HG02763 (cell line): Measurements from ENCODE around the gene SLCO1B3.

Experiments used
- ATAC-seq: cut with Tn5 transposase; IDR thresholded peaks from one replicate; pipeline ENCODE4 v1.9.1; 2021; ENCODE audit warnings: mild to moderate bottlenecking, moderate library complexity; ENCODE audit not compliant: unreplicated experiment

SLCO1B3 gene

GRCh38 chr12:20868277-20868676, 57.8 kb downstream of the SLCO1B3 start:
- ATAC-seq: no peak

GRCh38 chr12:20883288-20883687, 72.8 kb downstream of the SLCO1B3 start:
- ATAC-seq: no peak

DNA sequence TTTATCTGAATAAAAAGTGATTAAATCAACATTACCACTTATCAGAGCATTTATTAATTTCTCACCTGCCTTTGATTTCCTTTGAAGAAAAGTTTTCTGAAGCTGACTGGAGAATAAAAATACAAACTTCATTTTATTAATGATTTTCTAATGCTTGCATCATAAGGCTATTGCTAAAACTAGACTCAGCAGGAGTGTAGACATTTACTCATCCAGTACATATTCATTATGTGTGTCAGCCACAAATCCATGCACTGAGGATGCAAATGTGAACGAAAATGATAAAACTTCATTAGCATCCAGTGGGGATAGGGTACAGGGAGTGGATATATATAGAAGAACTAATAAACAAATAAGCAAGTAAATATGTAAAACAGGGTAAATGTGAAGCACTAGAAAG, 74.6 kb downstream of the SLCO1B3 start:
- ATAC-seq: no peak

GRCh38 chr12:20885552-20885951, 75.0 kb downstream of the SLCO1B3 start:
- no peak for ATAC-seq

DNA sequence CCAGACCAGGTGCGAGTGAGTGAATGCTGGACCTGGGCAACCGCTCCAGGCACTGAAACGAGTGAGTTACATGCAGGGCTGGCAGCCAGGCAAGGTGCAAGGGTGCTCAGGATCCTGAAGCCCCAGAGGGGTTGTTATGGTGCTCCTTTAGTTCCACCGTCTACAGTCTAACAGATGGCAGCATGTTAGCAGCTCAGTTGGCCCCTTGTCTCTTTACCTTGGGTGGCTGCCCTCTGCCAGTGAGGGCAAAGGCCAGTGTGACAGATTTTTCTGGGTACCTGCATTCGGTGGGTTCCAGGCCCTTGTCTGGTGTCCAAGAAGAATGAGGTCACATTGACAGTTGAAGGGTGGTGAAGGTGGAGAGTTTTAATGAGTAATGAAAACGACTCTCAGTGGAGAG, 106.8 kb downstream of the SLCO1B3 start:
- ATAC-seq: no peak

- ATAC-seq: no peak
Observed at GRCh38 chr12:20917819-20918218, 107.3 kb downstream of the SLCO1B3 start.

DNA sequence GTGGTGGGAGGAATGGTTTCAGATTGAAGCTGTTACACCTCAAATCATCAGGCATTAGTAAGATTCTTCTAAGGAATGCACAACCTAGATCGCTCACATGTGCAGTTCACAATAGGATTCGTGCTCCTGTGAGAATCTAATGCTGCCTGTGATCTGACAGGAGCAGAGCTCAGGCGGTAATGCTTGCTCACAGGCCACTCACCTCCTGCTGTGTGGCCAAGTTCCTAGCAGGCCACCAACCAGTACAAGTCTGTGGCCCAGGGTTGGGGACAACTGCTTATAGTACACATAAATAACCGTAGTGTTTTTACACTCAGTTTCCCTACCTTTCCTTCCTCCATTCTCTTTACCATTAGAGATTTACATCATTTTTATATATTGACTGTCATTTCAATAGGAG, 121.4 kb downstream of the SLCO1B3 start:
- no peak for ATAC-seq

GRCh38 chr12:20946732-20947131, 136.2 kb downstream of the SLCO1B3 start:
- no peak for ATAC-seq

GRCh38 chr12:20950248-20950647, 139.7 kb downstream of the SLCO1B3 start:
- ATAC-seq: no peak

DNA sequence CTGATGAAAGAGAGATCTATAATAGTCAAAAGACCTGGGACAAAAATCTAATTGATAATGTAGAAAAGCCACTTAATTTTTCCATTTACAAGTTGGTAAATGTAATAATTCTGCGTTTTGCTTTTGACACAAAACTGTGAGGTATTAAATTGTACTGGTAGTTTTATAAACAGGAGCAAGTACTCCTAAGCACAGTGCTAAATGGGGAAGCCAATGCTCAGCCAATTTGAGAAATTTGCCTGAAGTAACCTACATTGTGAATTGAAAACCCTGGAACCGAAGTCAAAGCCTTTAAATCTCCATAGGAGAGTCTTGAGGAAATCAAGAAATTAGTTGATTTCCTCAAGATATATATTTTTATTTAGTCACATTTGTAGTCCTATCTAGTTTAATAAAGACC, 152.8 kb downstream of the SLCO1B3 start:
- no peak for ATAC-seq

- ATAC-seq: no peak
Observed at GRCh38 chr12:20963762-20964161, 153.3 kb downstream of the SLCO1B3 start.
